Measurements from ENCODE around the gene DUSP7. TPM values are rescaled to one million over a fixed set of nuclear protein-coding genes. Genes with fewer than 3 reads are reported as not detected.

Gene DUSP7
- total RNA-seq, 4 donors from 2014 or later, result 2.2 to 8.2 (median 6.2) TPM

DNA sequence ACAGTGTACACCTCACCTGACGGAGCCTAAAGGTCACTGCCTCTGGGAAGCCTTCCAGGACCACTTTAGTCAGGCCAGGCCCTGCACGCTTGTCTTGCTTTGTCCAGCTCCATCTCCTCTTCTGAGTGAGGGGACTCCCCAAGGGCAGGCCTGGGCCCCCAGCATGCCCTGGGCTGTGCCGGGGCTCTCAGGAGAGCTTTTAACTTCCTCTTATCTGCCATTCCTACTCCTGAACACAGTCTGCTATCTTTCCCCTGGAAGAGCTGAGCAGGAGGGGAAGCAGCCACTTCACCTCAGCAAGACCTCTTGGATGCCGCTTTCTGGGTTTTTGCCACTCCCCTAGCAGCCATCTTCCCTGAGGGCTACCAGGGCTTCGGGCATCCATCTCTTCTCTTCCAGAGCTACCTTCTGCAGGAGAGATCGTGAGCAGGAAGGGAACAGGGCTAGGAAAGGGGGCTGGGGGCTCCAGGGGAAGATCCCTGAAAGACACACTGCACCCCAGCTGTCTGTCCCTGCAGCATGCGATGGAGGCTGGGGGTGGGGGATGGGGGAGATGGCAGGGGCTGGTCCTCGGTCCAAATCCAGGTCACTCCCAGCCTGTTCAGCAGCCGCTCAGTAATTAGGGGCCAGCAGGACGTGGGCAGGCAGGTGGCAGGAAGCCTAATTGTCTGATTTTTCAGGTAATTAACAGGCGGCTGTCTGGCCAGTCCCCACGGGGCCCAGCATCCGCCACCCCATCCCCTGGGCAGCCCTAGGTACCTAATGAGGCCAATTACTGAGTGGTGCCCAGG, 40.7 kb downstream of the DUSP7 start:
- H3K36me3 ChIP-seq, result no peaks in the 10 kb centered on the region

DNA sequence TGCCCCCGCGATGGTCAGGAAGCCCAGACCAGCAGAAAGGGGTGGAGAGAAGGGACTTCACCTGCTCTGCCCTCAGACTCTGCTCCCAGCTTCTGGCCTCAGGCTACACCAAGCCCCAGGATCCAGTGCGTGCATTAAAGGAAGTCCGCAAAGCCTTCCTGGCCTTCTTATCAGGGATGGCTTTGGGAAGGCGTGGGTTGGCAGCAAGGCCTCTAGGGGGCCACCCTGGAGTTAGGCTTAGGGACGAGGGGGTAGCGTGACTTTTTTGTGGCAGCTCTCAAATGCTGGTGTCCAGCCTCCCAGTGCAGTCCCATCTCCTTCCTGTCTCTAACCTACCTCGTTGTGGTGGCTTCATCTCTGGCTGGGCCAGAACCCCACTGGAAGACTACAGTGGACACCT, 41.8 kb downstream of the DUSP7 start:
- no peak for DNase-seq
- in situ Hi-C loops (cut with MboI; ENCODE audit: low pct_ligation_motif_present in 1 of 4, low pct_unique_long_range_greater_than_20kb in 1 of 4, low sequenced_read_pairs in 3 of 4), result loop anchor here in 2 of 4 donors (25.0 kb wide), 1 partner anchor 323 kb away; no protein-coding TSS in a partner anchor
- TF ChIP-seq, protein P1, sequence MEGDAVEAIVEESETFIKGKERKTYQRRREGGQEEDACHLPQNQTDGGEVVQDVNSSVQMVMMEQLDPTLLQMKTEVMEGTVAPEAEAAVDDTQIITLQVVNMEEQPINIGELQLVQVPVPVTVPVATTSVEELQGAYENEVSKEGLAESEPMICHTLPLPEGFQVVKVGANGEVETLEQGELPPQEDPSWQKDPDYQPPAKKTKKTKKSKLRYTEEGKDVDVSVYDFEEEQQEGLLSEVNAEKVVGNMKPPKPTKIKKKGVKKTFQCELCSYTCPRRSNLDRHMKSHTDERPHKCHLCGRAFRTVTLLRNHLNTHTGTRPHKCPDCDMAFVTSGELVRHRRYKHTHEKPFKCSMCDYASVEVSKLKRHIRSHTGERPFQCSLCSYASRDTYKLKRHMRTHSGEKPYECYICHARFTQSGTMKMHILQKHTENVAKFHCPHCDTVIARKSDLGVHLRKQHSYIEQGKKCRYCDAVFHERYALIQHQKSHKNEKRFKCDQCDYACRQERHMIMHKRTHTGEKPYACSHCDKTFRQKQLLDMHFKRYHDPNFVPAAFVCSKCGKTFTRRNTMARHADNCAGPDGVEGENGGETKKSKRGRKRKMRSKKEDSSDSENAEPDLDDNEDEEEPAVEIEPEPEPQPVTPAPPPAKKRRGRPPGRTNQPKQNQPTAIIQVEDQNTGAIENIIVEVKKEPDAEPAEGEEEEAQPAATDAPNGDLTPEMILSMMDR (IDR thresholded peaks at IDR 0.05), result no peak
- TF ChIP-seq POLR2AphosphoS5 (IDR thresholded peaks at IDR 0.05) (no peak), EP300 (IDR thresholded peaks at IDR 0.05; ENCODE audit: low read depth) (no peak), POLR2A (IDR thresholded peaks at IDR 0.05) (no peak)
- H3K4me3 ChIP-seq, result no peak overlapping the region
- H3K9me3 ChIP-seq, result no peaks in the 10 kb centered on the region
- H3K27me3 ChIP-seq, result no peaks in the 10 kb centered on the region
- H3K4me1 ChIP-seq, result no peaks in the 10 kb centered on the region
- WGBS, 2 donors (ENCODE audit: low coverage in 1 of 2), result 70% methylated on average over 4 of the region's 8 CpGs; no CpG with 5 or more reads in 1 of the 2 donors
- no peaks in the 10 kb centered on the region for H3K36me3 ChIP-seq
- intact Hi-C loops (cut with DNase I; ENCODE audit: low total_unique reads), result no loop called here
- H3K27ac ChIP-seq, result no peak overlapping the region

More for the DNA sequence above, 40.7 kb downstream of the DUSP7 start:
- Histone ChIP-seq H3K4me3 (no peak overlapping the region), H3K27ac (no peak overlapping the region), H3K9me3 (no peaks in the 10 kb centered on the region), H3K4me1 (no peaks in the 10 kb centered on the region), H3K27me3 (no peaks in the 10 kb centered on the region)
- in situ Hi-C loops (cut with MboI; ENCODE audit: low pct_ligation_motif_present in 1 of 4, low pct_unique_long_range_greater_than_20kb in 1 of 4, low sequenced_read_pairs in 3 of 4) (loop anchor here in 2 of 4 donors (25.0 kb wide), 1 partner anchor 322 kb away; no protein-coding TSS in a partner anchor), intact Hi-C loops (cut with DNase I; ENCODE audit: low total_unique reads) (no loop called here)
- DNase-seq, result no peak
- 77% methylated on average over 12 of the region's 13 CpGs; no CpG with 5 or more reads in 1 of the 2 donors for WGBS, 2 donors (ENCODE audit: low coverage in 1 of 2)
- TF ChIP-seq POLR2AphosphoS5 (IDR thresholded peaks at IDR 0.05) (no peak), POLR2A (IDR thresholded peaks at IDR 0.05) (no peak), EP300 (IDR thresholded peaks at IDR 0.05; ENCODE audit: low read depth) (no peak)
- TF ChIP-seq, protein P1 (IDR thresholded peaks at IDR 0.05), result no peak

DNA sequence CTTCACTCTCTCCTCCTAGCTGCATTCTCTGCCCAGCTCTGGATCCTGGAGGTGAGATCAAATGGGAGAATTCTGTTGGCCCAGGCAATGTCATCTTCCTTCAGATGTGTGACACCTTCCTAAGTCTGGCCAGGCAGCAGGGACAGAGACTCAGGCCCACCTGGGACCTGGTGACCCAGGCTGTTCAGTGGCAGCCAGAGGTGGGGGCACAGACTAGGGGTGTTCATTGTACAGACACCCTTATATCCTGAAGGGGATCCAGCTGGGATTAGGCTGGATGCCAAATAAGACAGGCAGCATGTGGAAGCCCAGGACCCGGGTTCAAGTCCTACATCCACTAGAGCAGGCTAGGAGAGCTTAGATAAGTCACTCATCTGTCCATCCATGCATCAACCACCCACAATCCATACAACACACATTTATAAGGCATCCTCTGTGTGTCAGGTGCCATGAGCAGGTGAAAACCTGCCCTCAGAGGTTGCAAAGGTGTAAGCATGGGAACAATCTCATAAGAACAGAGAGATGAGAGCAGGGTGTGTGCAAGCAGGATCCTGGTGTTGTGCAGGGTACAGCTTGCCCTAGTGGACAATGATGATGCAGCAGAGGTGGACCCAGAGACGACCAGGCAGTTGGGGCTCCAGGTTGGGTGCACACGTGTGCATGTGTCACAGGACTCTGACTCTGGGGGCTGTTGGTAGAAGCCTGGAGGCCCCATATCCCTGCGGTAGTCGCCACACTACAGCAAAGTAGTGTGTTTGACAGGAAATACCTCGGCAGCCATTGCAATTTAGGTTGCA, 42.4 kb downstream of the DUSP7 start:
- H3K27me3 ChIP-seq, result no peaks in the 10 kb centered on the region
- H3K4me1 ChIP-seq, result no peaks in the 10 kb centered on the region
- no peak for DNase-seq
- H3K4me3 ChIP-seq, result no peak overlapping the region
- 89% methylated on average over 6 of the region's 6 CpGs; no CpG with 5 or more reads in 1 of the 2 donors for WGBS, 2 donors (ENCODE audit: low coverage in 1 of 2)
- H3K9me3 ChIP-seq, result no peaks in the 10 kb centered on the region
- no peak overlapping the region for H3K27ac ChIP-seq
- no peaks in the 10 kb centered on the region for H3K36me3 ChIP-seq
- in situ Hi-C loops (cut with MboI; ENCODE audit: low pct_ligation_motif_present in 1 of 4, low pct_unique_long_range_greater_than_20kb in 1 of 4, low sequenced_read_pairs in 3 of 4) (loop anchor here in 2 of 4 donors (25.0 kb wide), 1 partner anchor 323 kb away; no protein-coding TSS in a partner anchor), intact Hi-C loops (cut with DNase I; ENCODE audit: low total_unique reads) (no loop called here)
- TF ChIP-seq POLR2AphosphoS5 (IDR thresholded peaks at IDR 0.05), result no peak
- no peak for TF ChIP-seq POLR2A (IDR thresholded peaks at IDR 0.05)
- TF ChIP-seq EP300 (IDR thresholded peaks at IDR 0.05; ENCODE audit: low read depth), result no peak
- TF ChIP-seq, protein P1 (IDR thresholded peaks at IDR 0.05), result no peak

GRCh38 chr3:52012699-52013098, 43.7 kb downstream of the DUSP7 start:
- WGBS, 2 donors (ENCODE audit: low coverage in 1 of 2), result 65 to 79% methylated on average over 3 to 7 of the region's 7 CpGs
- Histone ChIP-seq H3K27me3 (no peaks in the 10 kb centered on the region), H3K27ac (no peak overlapping the region), H3K4me3 (no peak overlapping the region), H3K36me3 (no peaks in the 10 kb centered on the region), H3K9me3 (no peaks in the 10 kb centered on the region), H3K4me1 (no peaks in the 10 kb centered on the region)
- in situ Hi-C loops (cut with MboI; ENCODE audit: low pct_ligation_motif_present in 1 of 4, low pct_unique_long_range_greater_than_20kb in 1 of 4, low sequenced_read_pairs in 3 of 4), result loop anchor here in 2 of 4 donors (25.0 kb wide), 1 partner anchor 325 kb away; no protein-coding TSS in a partner anchor
- DNase-seq, result no peak
- TF ChIP-seq POLR2AphosphoS5 (IDR thresholded peaks at IDR 0.05) (no peak), POLR2A (IDR thresholded peaks at IDR 0.05) (no peak), EP300 (IDR thresholded peaks at IDR 0.05; ENCODE audit: low read depth) (no peak)
- TF ChIP-seq, protein P1 (IDR thresholded peaks at IDR 0.05), result no peak
- intact Hi-C loops (cut with DNase I; ENCODE audit: low total_unique reads), result no loop called here

Measured in transverse colon (tissue), 4 donors.